HG02798 (cell line): ENCODE measurements around the gene TIPIN.
A peak's percentile ranks its signal among the peaks of the same experiment; 100 is the strongest.
"Not testable (repeated sequence)": the region's sequence is repeated elsewhere in the genome, so short reads cannot be mapped to it uniquely, and the experiment has no call there.

Experiments
- ATAC-seq: cut with Tn5 transposase; IDR thresholded peaks from one replicate; pipeline ENCODE4 v1.9.1; 2021; ENCODE audit warnings: mild to moderate bottlenecking; ENCODE audit not compliant: unreplicated experiment, poor library complexity

The TIPIN gene

DNA sequence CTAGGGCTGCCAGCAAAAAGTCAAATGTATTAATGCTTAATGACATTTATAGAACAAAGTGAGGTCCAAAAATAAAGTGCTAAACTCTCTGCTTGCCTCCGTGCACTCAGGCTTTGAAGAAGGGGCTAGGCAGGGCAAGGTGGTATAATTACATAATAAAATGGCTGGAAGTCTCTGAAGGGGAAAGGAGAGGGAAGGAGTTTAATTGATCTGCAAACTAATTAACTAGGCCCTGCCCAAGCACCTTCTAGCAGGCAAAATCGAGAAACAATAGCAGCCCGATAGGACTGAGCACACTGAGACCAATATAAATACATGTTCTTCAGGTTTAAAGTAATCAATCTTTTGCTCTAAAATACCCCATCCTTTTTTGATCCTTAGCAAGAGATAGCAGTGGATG, 50.1 kb downstream of the TIPIN start:
- no peak for ATAC-seq

DNA sequence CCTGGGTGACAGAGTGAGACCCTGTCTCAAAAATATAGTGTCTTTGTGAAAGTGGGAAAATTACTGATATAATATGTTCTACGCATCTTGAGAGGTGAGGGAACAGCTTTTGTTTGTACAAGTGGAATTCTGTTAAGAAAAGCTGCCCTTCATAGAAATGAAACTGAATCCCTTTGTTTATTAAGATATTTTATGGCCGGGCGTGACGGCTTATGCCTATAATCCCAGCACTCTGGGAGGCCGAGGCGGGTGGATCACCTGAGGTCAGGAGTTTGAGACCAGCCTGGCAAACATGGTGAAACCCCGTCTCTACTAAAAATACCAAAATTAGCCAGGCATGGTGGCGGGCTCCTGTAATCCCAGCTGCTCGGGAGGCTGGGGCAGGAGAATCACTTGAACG, 52.1 kb downstream of the TIPIN start:
- not testable (repeated sequence) for ATAC-seq

DNA sequence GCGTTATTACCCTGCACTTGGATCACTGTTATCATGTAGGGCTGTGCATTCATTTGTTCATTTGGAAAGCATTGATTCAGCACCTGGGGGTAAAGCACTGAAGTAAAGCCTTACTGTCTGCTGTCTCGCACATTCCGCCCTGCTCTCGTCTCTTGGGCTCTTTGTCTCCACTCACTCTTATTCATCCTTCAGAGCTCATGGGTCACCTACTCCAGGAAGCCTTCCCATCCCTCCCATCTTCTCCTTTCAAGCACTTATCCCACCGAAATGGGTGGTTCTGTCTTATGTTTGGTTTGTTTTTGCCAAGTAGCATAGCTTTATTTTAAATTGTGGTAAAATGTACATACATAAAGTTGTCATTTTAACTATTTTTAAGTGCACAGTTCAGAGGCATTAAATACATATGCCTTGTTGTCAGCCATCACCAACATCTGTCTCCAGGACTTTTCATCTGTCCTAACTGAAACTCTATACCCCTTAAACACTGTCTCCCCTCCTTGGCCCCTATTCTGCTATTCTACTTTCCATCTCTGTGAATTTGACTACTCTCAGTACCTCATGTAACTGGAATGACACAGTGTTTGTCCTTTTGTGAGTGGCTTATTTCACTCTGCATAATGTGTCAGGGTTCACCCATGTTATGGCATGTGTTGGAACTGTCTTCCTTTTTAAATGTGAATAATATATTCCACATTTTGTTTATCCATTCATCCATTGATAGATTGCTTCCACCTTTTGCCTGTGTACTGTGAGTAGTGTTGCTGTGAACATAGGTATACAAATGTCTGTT, 53.8 kb downstream of the TIPIN start:
- ATAC-seq = no peak

DNA sequence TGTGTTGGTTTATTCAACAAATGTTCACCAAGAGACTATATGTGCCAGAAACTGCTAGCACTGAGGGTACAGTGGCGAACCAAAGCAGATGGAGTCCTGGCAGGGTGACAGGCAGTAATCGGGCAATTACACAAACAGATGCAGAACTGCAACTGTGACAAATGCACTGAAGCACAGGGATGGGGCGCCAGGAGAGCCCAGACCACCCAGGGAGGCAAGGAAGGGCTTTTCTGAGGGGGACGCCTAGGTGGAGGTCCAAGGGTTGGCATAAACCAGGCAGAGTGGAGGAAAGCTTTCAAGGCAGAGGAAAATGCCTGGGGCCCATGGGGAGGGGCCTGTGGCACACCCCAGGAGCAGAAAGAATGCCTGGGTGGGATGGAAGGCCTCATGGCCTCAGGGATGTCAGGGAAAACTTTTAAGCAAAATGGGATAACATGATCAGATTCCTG, 57.7 kb downstream of the TIPIN start:
- ATAC-seq = no peak

DNA sequence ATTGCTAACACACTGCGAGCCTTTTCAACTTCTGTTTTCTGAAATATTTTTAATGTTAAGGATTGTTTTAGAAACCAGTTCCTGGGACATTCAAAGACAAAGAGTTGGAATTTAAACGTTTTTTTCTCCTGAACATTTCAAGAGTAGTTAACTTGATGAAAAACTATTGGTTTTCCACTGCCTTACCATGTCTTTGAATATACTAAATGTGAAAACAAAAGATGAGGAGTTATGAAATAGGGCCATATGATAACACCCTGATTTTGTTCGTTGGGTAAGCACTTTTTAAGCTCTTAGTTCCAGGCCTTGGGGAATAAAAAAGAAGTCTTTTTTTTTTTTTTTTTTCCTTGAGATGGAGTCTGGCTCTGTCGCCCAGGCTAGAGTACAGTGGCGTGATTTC, 60.3 kb downstream of the TIPIN start:
- ATAC-seq = no peak

DNA sequence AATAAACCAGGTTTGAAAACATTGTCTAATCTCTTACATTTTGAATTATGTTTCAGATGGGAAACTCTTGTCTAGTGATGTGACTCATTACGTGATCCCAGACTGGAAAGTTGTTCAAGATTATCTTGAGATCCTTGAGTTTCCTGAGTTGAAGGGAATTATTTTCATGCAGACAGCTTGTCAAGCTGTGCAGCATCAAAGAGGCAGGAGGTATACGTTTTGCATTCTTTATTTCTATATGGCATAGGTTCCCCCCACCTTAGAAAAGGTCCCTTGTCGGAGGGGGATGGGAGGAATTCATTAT, 61.6 kb downstream of the TIPIN start:
- ATAC-seq = no peak

DNA sequence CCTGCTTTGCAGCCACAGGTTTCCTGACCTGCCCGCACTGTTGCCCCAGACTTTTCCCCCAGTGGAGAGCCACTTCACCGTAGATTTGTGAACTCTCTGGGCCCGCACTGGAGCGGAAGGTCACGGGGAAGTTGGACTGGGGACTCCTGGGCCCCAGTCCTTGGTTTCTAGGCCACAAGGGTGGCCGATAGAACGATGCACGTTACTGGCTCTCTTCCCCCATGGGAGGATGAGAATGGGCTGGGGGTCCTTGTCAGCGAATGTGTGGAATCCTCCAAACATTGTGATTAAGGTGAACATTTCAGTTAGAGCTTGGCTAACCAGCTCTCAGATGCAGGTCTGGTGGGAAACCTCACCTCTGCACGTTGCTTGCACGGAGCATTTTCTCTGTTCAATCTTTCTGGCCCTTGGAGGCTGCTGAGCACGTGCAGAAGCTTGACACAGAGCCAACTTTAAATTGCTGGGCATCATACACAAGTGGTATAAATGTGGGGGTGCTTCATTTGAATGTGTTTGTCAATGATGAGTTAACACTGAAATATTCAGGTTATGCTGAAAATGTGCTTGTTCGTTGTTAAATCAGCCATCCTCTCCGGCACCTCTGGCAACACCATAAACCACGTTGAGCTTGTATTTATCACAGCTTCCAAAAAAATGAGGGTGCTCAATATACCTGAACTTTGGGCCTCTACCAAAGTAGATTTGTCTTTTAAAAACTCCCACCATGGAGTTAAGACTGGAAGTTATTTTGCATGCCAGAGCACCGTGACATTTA, 62.1 kb downstream of the TIPIN start:
- peak; percentile 27 for ATAC-seq

GRCh38 chr15:66293419-66294156, 62.9 kb downstream of the TIPIN start, which contains the start of gene DIS3L:
DIS3L (plus strand) TSS chr15:66293568; CDS start chr15:66293597, 29 bp downstream.
- ATAC-seq = peak; percentile 76

- no peak for ATAC-seq
These were observed 63.7 kb downstream of the TIPIN start for GRCh38 chr15:66292571-66293418.

GRCh38 chr15:66291816-66292570, 64.5 kb downstream of the TIPIN start:
- ATAC-seq = no peak

DNA sequence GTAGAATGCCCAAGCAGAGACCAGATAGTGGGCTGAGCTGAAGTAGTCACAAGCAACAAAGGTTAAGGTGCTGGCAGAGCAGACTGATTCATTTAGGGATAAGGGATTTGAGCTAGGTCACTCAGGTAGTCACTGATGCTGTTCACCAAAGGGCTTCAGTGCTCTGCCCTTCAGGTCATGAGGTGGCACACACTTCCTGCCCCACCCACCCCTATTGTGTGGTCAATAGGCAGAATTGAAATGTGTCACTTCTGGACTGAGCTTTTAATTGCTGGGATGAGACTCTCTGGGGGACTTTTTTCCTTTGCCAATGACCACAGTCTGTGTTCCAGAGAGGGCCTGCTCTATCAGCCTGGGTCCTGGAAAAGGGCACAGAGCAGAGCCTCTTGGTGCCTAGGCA, 66.0 kb downstream of the TIPIN start:
- ATAC-seq = no peak

- no peak for ATAC-seq
These were observed 66.5 kb downstream of the TIPIN start for GRCh38 chr15:66290007-66290406.

- ATAC-seq = no peak
These were observed 67.8 kb downstream of the TIPIN start for GRCh38 chr15:66288551-66289185.

DNA sequence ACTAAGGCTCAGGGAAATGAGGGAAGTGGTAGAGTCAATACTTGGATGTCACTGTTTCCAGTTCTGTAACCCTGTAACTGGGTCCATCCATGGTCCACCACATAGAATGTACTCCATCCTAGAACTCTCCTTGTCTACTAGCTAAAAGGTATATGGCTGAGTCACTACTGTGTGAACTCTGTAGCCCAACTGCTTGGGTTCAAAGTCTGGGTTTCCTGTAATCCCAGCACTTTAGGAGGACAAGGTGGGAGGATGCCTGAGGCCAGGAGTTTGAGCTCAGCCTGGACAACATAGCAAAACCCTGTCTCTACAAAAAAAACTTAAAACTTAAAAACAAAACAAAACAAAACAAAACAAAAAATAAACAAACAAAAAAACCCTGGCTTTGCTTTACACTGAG, 68.4 kb downstream of the TIPIN start:
- ATAC-seq = no peak

DNA sequence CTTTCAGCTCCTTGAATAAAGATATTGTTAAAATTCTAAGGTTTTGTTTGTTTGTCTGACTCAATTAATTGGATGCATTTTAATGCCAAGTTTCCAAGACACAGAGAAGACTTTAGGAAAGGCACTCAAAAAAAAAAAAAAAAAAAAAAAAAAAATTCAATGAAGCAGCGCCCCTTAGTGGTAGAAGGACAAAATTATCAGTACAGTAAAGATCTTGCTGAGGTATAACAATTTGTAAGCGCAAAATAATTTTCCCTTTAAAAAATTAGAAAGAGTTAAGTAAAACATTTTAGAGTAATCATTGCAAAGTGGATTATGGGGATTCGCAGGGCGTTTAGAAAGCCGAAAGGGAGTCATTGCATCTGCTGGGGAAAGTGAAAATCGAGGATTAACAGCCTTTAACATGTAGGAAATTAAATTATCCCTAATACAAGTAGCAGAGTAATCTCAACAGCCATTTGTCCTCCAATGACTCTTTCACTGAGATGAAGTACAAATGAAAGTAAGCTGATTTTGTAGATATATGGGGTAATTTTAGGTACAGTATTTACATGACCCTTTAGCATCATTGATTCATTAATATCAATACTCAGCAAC, 68.9 kb downstream of the TIPIN start:
- no peak for ATAC-seq
